Fibroblast of villous mesenchyme (primary cell): ENCODE measurements around the gene NPR3. TPM values are rescaled to one million over a fixed set of nuclear protein-coding genes. Genes with fewer than 3 reads are reported as not detected.

Experiments used
- DNase-seq: peaks from one replicate; pipeline ENCODE4 v3.0.0-alpha.2; 2010; ENCODE audit warnings: low read depth
- H3K4me3 ChIP-seq: 2 replicates; pipeline ENCODE4 v1.5.1; 2011; ENCODE audit warnings: low read depth, mild to moderate bottlenecking, low read length
- total RNA-seq: library from RNA; depleted of rRNA; stranded (reverse); fragments of >200 nt; gene quantifications from 2 replicates; pipeline ENCODE4 v1.2.3, GENCODE V29; 2012
- TF ChIP-seq, protein P1 (sequence below): IDR thresholded peaks from 2 replicates; pipeline ENCODE4 v1.5.1; 2012; ENCODE audit warnings: low read depth, mild to moderate bottlenecking, low read length; ENCODE audit not compliant: insufficient read depth

NPR3 gene, protein sequence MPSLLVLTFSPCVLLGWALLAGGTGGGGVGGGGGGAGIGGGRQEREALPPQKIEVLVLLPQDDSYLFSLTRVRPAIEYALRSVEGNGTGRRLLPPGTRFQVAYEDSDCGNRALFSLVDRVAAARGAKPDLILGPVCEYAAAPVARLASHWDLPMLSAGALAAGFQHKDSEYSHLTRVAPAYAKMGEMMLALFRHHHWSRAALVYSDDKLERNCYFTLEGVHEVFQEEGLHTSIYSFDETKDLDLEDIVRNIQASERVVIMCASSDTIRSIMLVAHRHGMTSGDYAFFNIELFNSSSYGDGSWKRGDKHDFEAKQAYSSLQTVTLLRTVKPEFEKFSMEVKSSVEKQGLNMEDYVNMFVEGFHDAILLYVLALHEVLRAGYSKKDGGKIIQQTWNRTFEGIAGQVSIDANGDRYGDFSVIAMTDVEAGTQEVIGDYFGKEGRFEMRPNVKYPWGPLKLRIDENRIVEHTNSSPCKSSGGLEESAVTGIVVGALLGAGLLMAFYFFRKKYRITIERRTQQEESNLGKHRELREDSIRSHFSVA
- total RNA-seq: 2.9 and 6.5 TPM in 2 replicates

DNA sequence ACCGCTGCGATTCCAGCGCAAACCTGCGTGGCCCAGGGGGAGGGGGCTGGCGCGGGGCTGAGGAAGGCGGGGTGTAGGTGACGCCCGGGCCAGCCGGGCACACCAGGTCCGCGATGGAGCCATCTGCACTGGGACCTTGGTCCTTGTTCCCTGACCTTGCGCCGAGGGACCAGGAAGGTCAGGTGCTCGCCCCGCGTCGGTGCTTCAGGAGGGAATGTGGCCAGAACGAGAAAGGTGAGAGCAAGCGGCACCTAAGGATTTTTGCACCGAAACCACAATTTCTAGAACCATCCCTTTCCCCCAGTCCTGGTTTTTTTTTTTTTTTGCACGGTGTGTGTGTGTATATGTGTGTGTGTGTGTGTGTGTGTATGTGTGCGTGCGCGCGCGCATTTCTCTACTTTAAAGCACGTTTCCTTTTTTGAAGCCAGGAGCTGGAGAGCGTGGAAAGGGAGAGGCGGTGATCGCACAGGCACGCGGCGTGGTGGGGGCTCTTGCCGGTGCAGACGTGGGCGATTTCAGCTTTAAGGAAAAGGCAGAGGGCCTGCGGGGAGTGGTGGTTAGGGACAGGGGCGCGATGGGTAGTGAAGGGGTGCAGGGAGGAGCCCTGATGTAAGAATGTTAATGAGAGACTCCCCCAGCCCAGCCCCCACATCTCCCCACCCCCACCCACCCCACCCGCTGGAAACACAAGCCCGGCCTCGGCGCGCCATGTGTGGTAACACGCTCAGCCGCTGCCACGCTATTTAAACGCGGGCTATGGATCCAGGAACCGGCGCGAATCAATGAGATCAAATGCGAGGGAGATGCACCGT is at the start of gene NPR3:
Gene NPR3 (plus strand): TSS at position 772 of the 812 bp plus-strand sequence. CDS start 456 bp downstream, outside the sequence.
- H3K4me3 ChIP-seq: peak within 1 kb of the TSS; percentile 68
- DNase-seq: peak; percentile 35
- TF ChIP-seq, protein P1, sequence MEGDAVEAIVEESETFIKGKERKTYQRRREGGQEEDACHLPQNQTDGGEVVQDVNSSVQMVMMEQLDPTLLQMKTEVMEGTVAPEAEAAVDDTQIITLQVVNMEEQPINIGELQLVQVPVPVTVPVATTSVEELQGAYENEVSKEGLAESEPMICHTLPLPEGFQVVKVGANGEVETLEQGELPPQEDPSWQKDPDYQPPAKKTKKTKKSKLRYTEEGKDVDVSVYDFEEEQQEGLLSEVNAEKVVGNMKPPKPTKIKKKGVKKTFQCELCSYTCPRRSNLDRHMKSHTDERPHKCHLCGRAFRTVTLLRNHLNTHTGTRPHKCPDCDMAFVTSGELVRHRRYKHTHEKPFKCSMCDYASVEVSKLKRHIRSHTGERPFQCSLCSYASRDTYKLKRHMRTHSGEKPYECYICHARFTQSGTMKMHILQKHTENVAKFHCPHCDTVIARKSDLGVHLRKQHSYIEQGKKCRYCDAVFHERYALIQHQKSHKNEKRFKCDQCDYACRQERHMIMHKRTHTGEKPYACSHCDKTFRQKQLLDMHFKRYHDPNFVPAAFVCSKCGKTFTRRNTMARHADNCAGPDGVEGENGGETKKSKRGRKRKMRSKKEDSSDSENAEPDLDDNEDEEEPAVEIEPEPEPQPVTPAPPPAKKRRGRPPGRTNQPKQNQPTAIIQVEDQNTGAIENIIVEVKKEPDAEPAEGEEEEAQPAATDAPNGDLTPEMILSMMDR: no peak

DNA sequence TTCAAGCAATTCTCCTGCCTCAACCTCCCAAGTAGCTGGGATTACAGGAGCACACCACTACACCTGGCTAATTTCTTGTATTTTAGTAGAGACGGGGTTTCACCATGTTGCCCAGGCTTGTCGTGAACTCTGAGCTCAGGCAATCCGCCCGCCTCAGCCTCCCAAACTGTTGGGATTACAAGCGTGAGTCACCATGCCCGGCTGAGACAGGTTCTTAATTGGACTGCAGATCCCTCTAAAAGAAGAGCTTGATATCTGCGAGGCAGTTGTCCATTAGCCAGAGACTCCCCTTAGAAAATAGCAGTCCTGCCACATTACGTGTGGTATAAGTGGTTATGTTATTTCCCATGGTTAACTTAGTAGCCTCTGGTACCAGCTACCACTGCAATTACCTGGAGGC is 46.6 kb upstream of the NPR3 start:
- TF ChIP-seq, protein P1: no peak
- DNase-seq: no peak
- no peak overlapping the region for H3K4me3 ChIP-seq

DNA sequence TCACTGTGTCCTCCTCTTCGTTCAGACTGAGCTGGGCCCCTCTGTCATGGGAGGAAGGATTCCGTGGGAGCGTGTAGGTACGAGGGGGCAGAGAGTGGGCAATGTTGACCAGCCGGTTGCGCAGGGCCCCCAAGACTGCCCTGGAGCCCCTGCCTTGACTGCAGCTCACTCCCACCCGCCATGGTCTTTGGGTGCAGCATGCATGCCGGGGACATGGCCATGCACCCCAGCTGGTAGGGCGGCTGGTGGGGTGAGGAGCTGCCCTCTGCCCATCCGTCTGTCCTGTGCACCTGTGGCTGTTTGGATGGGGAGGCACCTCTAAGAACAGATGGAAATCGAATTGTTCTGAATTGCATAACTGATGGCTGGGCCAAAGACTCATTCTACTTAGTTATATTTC is 42.6 kb upstream of the NPR3 start:
- TF ChIP-seq, protein P1: no peak
- DNase-seq: no peak
- H3K4me3 ChIP-seq: no peak overlapping the region

DNA sequence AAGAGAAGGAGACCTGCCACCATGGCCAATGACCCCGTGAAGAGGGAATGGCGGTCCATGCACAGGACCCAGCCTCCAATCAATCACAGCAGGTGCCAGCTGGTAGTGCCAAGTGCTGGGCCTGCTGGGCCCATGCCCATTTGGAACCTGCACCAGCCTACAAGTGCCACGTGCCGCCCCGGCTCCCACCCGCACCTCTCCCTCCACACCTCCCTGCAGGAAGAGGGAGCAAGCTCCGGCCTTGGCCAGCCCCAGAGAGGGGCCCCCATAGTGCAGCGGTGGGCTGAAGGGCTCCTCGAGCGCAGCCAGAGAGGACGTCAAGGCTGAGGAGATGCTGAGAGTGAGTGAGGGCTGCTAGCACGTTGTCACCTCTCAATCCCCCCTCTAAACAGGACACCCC is 37.8 kb upstream of the NPR3 start:
- DNase-seq: no peak
- TF ChIP-seq, protein P1: no peak
- H3K4me3 ChIP-seq: no peak overlapping the region

DNA sequence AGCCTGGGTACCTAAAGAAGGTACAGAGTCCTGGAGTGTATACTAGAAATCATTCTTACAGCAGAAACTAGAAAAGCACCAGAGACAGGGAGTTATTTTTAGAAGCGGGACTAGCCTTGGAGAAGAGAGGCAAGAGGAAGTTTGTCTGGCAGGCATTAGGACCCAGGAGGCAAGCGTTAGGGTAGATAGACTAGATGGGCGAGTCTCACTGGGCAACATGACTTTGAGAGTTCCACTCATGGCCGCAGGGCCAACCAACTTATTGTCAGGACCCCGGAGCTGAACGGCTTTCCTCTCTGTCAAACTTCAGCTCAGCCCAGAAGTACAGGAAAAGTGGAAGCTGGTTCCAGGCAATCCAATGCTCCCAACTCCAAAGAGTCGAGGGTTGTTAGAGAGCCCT is 34.1 kb upstream of the NPR3 start:
- TF ChIP-seq, protein P1: no peak
- no peak for DNase-seq
- no peak overlapping the region for H3K4me3 ChIP-seq

DNA sequence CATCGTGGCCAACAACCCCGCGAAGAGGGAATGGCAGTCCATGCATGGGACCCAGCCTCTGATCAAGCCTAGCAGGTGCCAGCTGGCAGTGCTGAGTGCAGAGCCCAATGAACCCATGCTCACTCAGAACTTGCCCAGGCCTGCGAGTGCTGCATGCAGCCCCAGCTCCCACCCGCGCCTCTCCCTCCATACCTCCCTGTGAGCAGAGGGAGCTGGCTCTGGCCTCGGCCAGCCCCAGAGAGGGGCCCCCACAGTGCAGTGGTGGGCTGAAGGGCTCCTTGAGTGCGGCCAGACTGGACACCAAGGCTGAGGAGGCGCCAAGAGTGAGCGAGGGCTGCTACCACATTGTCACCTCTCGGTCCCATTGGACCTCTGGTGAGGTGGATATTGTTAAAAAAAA is 32.6 kb upstream of the NPR3 start:
- DNase-seq: no peak
- TF ChIP-seq, protein P1: no peak

More for the DNA sequence above, 32.6 kb upstream of the NPR3 start:
- no peak overlapping the region for H3K4me3 ChIP-seq
